Endothelial cell of umbilical vein (primary cell): ENCODE results near the gene PRCC.

ENCODE experiments used
- CTCF ChIP-seq, 2 donors: IDR thresholded peaks; 1 replicate in 1 of 2; 2 replicates in 1 of 2; pipeline ENCODE4 v1.5.1; 2011; ENCODE audit warnings: low read length in 2 of 2, mild to moderate bottlenecking in 2 of 2, moderate library complexity in 2 of 2, control low read depth in 1 of 2, inconsistent platforms in 1 of 2, low read depth in 1 of 2; ENCODE audit not compliant: insufficient read depth in 1 of 2; ENCODE audit errors: extremely low read depth in 1 of 2
- POLR2A ChIP-seq: IDR thresholded peaks from 2 replicates; pipeline ENCODE4 v1.6.1; 2012; ENCODE audit warnings: low read depth, mild to moderate bottlenecking, control low read depth, low read length

- peak in 1 of 2 donors; percentile 22 for TF ChIP-seq CTCF (IDR thresholded peaks at IDR 0.05; ENCODE audit: extremely low read depth in 1 of 2, insufficient read depth in 1 of 2, low read depth in 1 of 2, low read length in 2 of 2)
- peak; percentile 66 for TF ChIP-seq POLR2A
Observed at GRCh38 chr1:156746728-156747631, 20.4 kb upstream of the PRCC start.
